Smooth muscle cell (in vitro differentiated cells): Measurements from ENCODE around the gene WDR73. TPM values are rescaled to one million over a fixed set of nuclear protein-coding genes. Genes with fewer than 3 reads are reported as not detected.

ENCODE experiments used
- DNase-seq: peaks from one replicate; lab custom pipeline; 2025; ENCODE audit not compliant: unreplicated experiment; lab: John Stamatoyannopoulos, UW
- H2AFZ ChIP-seq: fragments of 200-600 bp; sonication (generic); 2 replicates; pipeline ENCODE4 v1.6.0; 2016; ENCODE audit warnings: antibody characterized with exemption, low read depth, mild to moderate bottlenecking
- H3F3A ChIP-seq: fragments of 200-600 bp; sonication (generic); 2 replicates; pipeline ENCODE4 v1.6.0; 2017; ENCODE audit warnings: antibody characterized with exemption, low read depth
- H3K27ac ChIP-seq: fragments of 200-600 bp; sonication (generic); 2 replicates; pipeline ENCODE4 v1.5.1; 2016; ENCODE audit warnings: low read depth, mild to moderate bottlenecking
- H3K27me3 ChIP-seq: fragments of 200-600 bp; sonication (generic); 2 replicates; pipeline ENCODE4 v1.6.1; 2016; ENCODE audit warnings: low read depth, mild to moderate bottlenecking
- H3K36me3 ChIP-seq: fragments of 200-600 bp; sonication (generic); 2 replicates; pipeline ENCODE4 v1.5.1; 2016; ENCODE audit warnings: low read depth
- H3K4me1 ChIP-seq: fragments of 200-600 bp; sonication (generic); 2 replicates; pipeline ENCODE4 v1.5.1; 2016; ENCODE audit warnings: low read depth
- H3K4me2 ChIP-seq: fragments of 200-600 bp; sonication (generic); 2 replicates; pipeline ENCODE4 v1.6.0; 2016; ENCODE audit warnings: mild to moderate bottlenecking
- H3K4me3 ChIP-seq: fragments of 200-600 bp; sonication (generic); 2 replicates; pipeline ENCODE4 v1.5.1; 2016; ENCODE audit warnings: mild to moderate bottlenecking
- H3K79me2 ChIP-seq: fragments of 200-600 bp; sonication (generic); 2 replicates; pipeline ENCODE4 v1.6.0; 2016; ENCODE audit warnings: low read depth, mild to moderate bottlenecking
- H3K9ac ChIP-seq: fragments of 200-600 bp; sonication (generic); 2 replicates; pipeline ENCODE4 v1.6.0; 2016; ENCODE audit warnings: low read depth
- H3K9me3 ChIP-seq: fragments of 200-600 bp; sonication (generic); replicated peaks from 2 replicates; pipeline ENCODE4 v1.5.1; 2016; ENCODE audit warnings: low read depth
- H4K20me1 ChIP-seq: fragments of 200-600 bp; sonication (generic); 2 replicates; pipeline ENCODE4 v1.6.0; 2016; ENCODE audit warnings: low read depth
- WGBS: methylation state at CpG from one replicate; pipeline ENCODE4 v1.1.7; 2016; ENCODE audit warnings: low lambda C conversion rate; 5-methylcytosine and 5-hydroxymethylcytosine counted together
- polyA plus RNA-seq: library from polyadenylated mRNA; unstranded; fragments of >200 nt; fragmentation: Nextera tagmentation; extraction: Ambion mirVana; gene quantifications from 2 replicates; pipeline ENCODE4 v1.2.1, GENCODE V29; 2016
- total RNA-seq: library from RNA; depleted of rRNA; stranded (reverse); fragments of >200 nt; gene quantifications from 2 replicates; pipeline ENCODE4 v1.2.3, GENCODE V29; 2014
- TF ChIP-seq, protein P1 (sequence below): fragments of 200-600 bp; sonication (generic); IDR thresholded peaks from 2 replicates; pipeline ENCODE4 v1.5.1; 2017; ENCODE audit warnings: borderline replicate concordance, mild to moderate bottlenecking, antibody characterized with exemption; ENCODE audit not compliant: insufficient read depth, poor library complexity, severe bottlenecking

Gene WDR73
- total and polyA plus RNA-seq, 2 experiments from 2014 or later, result 12.3 to 19.4 TPM

DNA sequence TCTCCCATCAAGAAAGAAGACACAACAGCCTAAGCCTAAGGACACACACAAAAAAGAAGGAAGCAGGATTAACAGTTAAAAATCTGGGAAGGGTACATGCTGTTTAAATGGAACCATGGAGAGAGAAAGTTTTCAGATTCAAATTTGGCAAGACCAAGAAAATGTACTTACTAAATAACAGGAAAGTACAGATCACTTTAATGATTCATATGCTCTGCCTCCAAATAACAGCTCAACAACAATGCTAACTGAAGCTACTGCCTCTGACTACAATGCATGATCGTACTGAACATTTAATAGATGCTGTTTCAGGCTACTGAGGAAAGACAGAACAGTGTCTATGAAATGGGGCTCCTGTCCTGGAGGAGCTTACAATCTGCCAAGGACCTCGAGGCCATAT is 12.3 kb upstream of the WDR73 start:
- Histone ChIP-seq H3K9me3 (no peaks in the 10 kb centered on the region), H3K4me2 (no peak overlapping the region), H3K27me3 (no peaks in the 10 kb centered on the region), H4K20me1 (peaks cover 11% of the 10 kb centered on the region), H3K27ac (no peak overlapping the region), H3K79me2 (no peaks in the 10 kb centered on the region), H3K36me3 (peaks cover 7% of the 10 kb centered on the region), H2AFZ (no peak overlapping the region), H3K4me3 (no peak overlapping the region), H3K4me1 (no peaks in the 10 kb centered on the region), H3F3A (peaks cover 4% of the 10 kb centered on the region), H3K9ac (no peak overlapping the region)
- TF ChIP-seq, protein P1, sequence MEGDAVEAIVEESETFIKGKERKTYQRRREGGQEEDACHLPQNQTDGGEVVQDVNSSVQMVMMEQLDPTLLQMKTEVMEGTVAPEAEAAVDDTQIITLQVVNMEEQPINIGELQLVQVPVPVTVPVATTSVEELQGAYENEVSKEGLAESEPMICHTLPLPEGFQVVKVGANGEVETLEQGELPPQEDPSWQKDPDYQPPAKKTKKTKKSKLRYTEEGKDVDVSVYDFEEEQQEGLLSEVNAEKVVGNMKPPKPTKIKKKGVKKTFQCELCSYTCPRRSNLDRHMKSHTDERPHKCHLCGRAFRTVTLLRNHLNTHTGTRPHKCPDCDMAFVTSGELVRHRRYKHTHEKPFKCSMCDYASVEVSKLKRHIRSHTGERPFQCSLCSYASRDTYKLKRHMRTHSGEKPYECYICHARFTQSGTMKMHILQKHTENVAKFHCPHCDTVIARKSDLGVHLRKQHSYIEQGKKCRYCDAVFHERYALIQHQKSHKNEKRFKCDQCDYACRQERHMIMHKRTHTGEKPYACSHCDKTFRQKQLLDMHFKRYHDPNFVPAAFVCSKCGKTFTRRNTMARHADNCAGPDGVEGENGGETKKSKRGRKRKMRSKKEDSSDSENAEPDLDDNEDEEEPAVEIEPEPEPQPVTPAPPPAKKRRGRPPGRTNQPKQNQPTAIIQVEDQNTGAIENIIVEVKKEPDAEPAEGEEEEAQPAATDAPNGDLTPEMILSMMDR, result no peak
- 85% methylated on average over 2 of the region's 2 CpGs for WGBS
- no peak for DNase-seq

DNA sequence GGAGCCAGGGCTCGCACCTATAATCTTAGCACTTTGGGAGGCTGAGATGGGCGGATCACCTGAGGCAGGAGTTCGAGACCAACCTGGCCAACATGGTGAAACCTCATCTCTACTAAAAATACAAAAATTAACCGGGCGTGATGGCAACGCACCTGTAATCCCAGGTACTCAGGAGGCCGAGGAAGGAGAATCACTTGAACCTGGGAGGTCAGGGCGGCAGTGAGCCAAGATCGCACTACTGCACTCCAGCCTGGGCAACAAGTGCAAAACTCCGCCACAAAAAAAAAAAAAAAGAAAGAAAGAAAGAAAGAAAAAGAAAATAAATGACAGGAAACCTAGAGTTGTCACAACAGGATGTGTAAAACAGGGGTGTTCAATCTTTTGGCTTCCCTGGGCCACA is 6.9 kb upstream of the WDR73 start:
- 95% methylated on average over 10 of the region's 10 CpGs for WGBS
- no peaks in the 10 kb centered on the region for H3K9me3 ChIP-seq

DNA sequence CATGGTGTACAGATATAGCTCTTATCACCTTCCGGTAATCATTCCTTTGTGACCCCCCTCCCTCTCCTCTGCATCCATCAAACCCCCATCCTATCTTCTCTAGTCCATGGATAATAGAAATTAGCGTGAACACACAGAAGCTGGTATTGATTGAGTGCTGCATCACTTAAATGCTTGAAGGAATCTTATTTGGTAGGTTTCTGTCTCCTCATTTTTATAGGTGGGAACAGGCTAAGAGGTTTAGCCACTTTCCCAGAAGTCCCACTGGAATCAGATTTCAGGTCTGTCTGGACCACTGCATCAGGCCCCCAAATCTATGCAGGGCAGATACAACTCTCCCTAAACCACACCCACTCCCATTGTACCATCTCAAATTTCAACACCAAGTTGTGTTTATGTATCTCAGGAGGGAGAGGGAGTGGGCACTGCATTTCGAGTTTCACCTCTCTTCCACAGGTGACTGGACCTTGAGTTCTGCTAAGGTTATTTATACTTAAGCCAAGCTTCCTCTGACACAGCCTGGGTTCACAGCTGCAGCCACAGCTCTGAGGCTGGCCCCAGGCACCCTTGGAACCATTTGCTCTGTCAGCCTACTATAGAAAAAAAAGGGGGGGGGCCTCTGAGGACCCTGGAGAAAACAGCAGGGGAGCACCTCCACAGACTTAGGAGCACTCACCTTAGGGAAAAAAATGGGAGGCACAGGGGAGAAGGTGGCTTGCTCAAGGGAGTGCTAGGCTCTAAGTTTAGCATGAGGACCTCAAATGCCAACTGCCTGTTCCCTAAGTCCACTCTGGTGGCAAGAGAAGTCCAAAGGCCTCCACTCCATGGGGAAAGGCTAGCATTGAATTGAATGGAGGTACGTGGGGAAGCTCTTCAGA is 6.1 kb upstream of the WDR73 start:
- Histone ChIP-seq H2AFZ (no peak overlapping the region), H3K27ac (no peak overlapping the region), H3K9me3 (no peaks in the 10 kb centered on the region), H3K4me3 (no peak overlapping the region), H3K27me3 (no peaks in the 10 kb centered on the region), H3K4me1 (no peaks in the 10 kb centered on the region), H3K4me2 (no peak overlapping the region), H3K79me2 (no peaks in the 10 kb centered on the region), H3K9ac (no peak overlapping the region), H3K36me3 (no peaks in the 10 kb centered on the region), H4K20me1 (peaks cover 3% of the 10 kb centered on the region), H3F3A (peaks cover 8% of the 10 kb centered on the region)
- DNase-seq, result no peak
- 85% methylated on average over 4 of the region's 4 CpGs for WGBS
- TF ChIP-seq, protein P1, result no peak

More for the DNA sequence above, 6.9 kb upstream of the WDR73 start:
- H3F3A ChIP-seq, result peaks cover 8% of the 10 kb centered on the region
- no peak overlapping the region for H3K4me3 ChIP-seq
- no peak for DNase-seq
- H3K27ac ChIP-seq, result no peak overlapping the region
- TF ChIP-seq, protein P1, result no peak
- H4K20me1 ChIP-seq, result peaks cover 3% of the 10 kb centered on the region
- H3K4me1 ChIP-seq, result no peaks in the 10 kb centered on the region
- no peaks in the 10 kb centered on the region for H3K36me3 ChIP-seq
- no peaks in the 10 kb centered on the region for H3K79me2 ChIP-seq
- no peak overlapping the region for H3K9ac ChIP-seq
- no peak overlapping the region for H3K4me2 ChIP-seq
- no peaks in the 10 kb centered on the region for H3K27me3 ChIP-seq
- no peak overlapping the region for H2AFZ ChIP-seq
